IPS DF 19.7 (cell line): ENCODE measurements around the gene WSB2.

Experiments
- DNase-seq: peaks from one replicate; pipeline ENCODE4 v3.0.0-alpha.2; 2013; ENCODE audit warnings: low read depth, low spot score

Gene WSB2

GRCh38 chr12:117994551-117995438 lies 66.2 kb downstream of the WSB2 start:
- DNase-seq: no peak

DNA sequence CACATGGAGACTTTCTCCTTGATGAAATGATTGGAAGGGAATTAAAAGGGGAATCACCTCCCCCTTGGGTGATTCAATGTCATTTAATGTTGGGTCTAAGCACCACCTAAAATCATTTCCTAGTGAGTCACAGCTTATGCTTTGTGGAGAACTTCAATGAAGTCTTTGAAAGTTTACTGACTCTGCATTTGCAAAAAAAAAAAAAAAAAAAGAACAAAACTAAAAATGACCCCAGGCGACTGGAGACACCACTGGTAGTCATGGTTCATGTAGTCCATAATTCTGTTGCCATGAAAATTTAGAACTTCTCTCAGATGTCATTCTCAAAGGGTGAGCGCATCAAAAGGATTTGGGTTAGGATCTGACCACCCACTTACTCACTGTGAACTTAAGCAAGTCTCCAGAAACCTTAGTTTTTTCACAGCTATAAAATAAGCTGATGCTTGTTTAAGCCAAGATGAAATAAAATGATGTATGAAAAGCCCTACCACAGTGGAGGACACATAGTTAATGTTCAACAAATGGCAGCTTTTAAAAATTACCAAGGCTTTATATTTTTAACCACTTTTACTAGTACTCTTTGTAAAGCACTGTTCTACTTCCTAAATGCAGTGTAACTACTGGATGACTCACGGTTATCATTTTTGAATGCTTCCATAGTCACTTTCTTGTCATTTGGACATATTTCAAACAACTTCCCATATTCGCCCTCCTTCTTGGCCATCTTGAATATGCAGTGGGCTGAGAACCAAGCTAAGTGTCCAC lies 74.1 kb downstream of the WSB2 start:
- no peak for DNase-seq

GRCh38 chr12:117985182-117985581 lies 75.8 kb downstream of the WSB2 start:
- no peak for DNase-seq
